K562 (cell line): ENCODE data around the gene GRIA3.

ENCODE experiments used
- ADNP ChIP-seq: fragments of 200-800 bp; sonication (Bioruptor generic); IDR thresholded peaks from 2 replicates; pipeline ENCODE4 v1.6.1; 2016; ENCODE audit warnings: missing genetic modification characterization, missing compliant biosample characterization
- ATF2 ChIP-seq: sonication (generic); formaldehyde crosslinking; IDR thresholded peaks from 2 replicates; pipeline ENCODE4 v1.8.1; 2022; ENCODE audit warnings: missing genetic modification reagents
- ATF4 ChIP-seq: fragments of 450-650 bp; formaldehyde crosslinking; IDR thresholded peaks from 2 replicates; pipeline ENCODE4 v1.4.0; 2022; ENCODE audit warnings: mild to moderate bottlenecking, moderate library complexity
- BHLHE40 ChIP-seq: IDR thresholded peaks from 2 replicates; pipeline ENCODE4 v1.6.1; 2011; ENCODE audit warnings: low read length, improper control_type of control experiment
- CREB1 ChIP-seq, 2 experiments: sonication (generic) in 1 of 2; formaldehyde crosslinking in 1 of 2; IDR thresholded peaks; 2 replicates each; pipeline versions ENCODE4 v1.6.1 to v1.8.0; 2012 to 2022; ENCODE audit warnings: inconsistent platforms in 1 of 2, mild to moderate bottlenecking in 1 of 2, missing genetic modification reagents in 1 of 2, moderate library complexity in 1 of 2
- CTCF ChIP-seq, 3 experiments: IDR thresholded peaks in 2 of 3; conservative IDR thresholded peaks in 1 of 3; 2 replicates each; pipeline ENCODE4 v1.5.1; 2011 to 2012; ENCODE audit warnings: low read length in 3 of 3, mild to moderate bottlenecking in 3 of 3, control low read depth in 2 of 3, improper control_type of control experiment in 1 of 3, inconsistent platforms in 1 of 3, low read depth in 1 of 3, mixed read lengths in 1 of 3, moderate library complexity in 1 of 3; ENCODE audit not compliant: insufficient read depth in 2 of 3
- EZH2 ChIP-seq: IDR thresholded peaks from 2 replicates; pipeline ENCODE4 v1.6.1; 2012; ENCODE audit warnings: low read depth, mild to moderate bottlenecking, inconsistent platforms, low read length, borderline replicate concordance
- FOXJ3 ChIP-seq: sonication (generic); formaldehyde crosslinking; IDR thresholded peaks from 2 replicates; pipeline ENCODE4 v1.4.0; 2020; ENCODE audit warnings: mild to moderate bottlenecking, missing genetic modification reagents
- HNRNPK ChIP-seq: fragments of 200-400 bp; formaldehyde crosslinking; IDR thresholded peaks from one replicate; pipeline ENCODE4 v1.6.1; 2018; ENCODE audit warnings: mild to moderate bottlenecking, low read depth, low read length; ENCODE audit not compliant: poor library complexity, severe bottlenecking
- JUND ChIP-seq, 2 experiments: IDR thresholded peaks; 2 replicates in 1 of 2; 3 replicates in 1 of 2; pipeline ENCODE4 v1.6.1; 2011; ENCODE audit warnings: borderline replicate concordance in 2 of 2, low read depth in 2 of 2, low read length in 2 of 2, improper control_type of control experiment in 1 of 2, missing biosample characterization in 1 of 2, missing genetic modification characterization in 1 of 2, missing genetic modification reagents in 1 of 2
- SRSF3 ChIP-seq: fragments of 200-400 bp; formaldehyde crosslinking; IDR thresholded peaks from 2 replicates; pipeline ENCODE4 v1.6.1; 2016; ENCODE audit warnings: mild to moderate bottlenecking, low read length, moderate library complexity; ENCODE audit not compliant: insufficient read depth
- TFE3 ChIP-seq: fragments of 450-650 bp; formaldehyde crosslinking; IDR thresholded peaks from 2 replicates; pipeline ENCODE4 v1.4.0; 2020; ENCODE audit warnings: mild to moderate bottlenecking, mixed read lengths
- ZNF449 ChIP-seq: fragments of 250-450 bp; sonication (Bioruptor Pico); IDR thresholded peaks from 2 replicates; pipeline ENCODE4 v1.8.0; 2022; ENCODE audit warnings: moderate library complexity, mild to moderate bottlenecking, inconsistent platforms
- ZNF76 ChIP-seq: fragments of 250-450 bp; sonication (Bioruptor Pico); IDR thresholded peaks from 2 replicates; pipeline ENCODE4 v1.4.0; 2020; ENCODE audit warnings: mild to moderate bottlenecking, moderate library complexity, borderline replicate concordance

- no peak for TF ChIP-seq CREB1 (IDR thresholded peaks at IDR 0.05)
- TF ChIP-seq CREB1 (CRISPR knock-in tag; IDR thresholded peaks at IDR 0.05): no peak
- TF ChIP-seq ZNF449: no peak
- no peak for TF ChIP-seq SRSF3
- no peak for TF ChIP-seq HNRNPK
- TF ChIP-seq BHLHE40: no peak
- no peak for TF ChIP-seq EZH2
- no peak for TF ChIP-seq FOXJ3 (CRISPR knock-in tag)
- no peak for TF ChIP-seq ADNP (tag)
- TF ChIP-seq CTCF (IDR thresholded peaks at IDR 0.05 in 2 of 3, conservative IDR thresholded peaks at IDR 0.05 in 1 of 3; ENCODE audit: insufficient read depth in 2 of 3, low read depth in 1 of 3, low read length in 3 of 3): no peak
- no peak for TF ChIP-seq ATF2 (CRISPR knock-in tag)
- no peak for TF ChIP-seq ZNF76 (CRISPR knock-in tag)
- TF ChIP-seq ATF4 (CRISPR knock-in tag): no peak
- no peak for TF ChIP-seq TFE3 (CRISPR knock-in tag)
- TF ChIP-seq JUND (IDR thresholded peaks at IDR 0.05; ENCODE audit: borderline replicate concordance, low read depth, low read length): no peak
- no peak for TF ChIP-seq JUND (tag; IDR thresholded peaks at IDR 0.05; ENCODE audit: borderline replicate concordance, low read depth, low read length)
Measured at GRCh38 chrX:123170546-123170945, 13.5 kb upstream of the GRIA3 start.
